Uterus (tissue), 4 donors: ENCODE data around the gene GRIK4. TPM values are rescaled to one million over a fixed set of nuclear protein-coding genes. Genes with fewer than 3 reads are reported as not detected.

Source experiments
- DNase-seq, 2 donors: peaks; one replicate each; pipeline ENCODE4 v3.0.0-alpha.2; 2019 to 2020
- H3K27ac ChIP-seq, 2 donors: fragments of 200-600 bp; sonication (generic); 1 replicate in 1 of 2; 2 replicates in 1 of 2; pipeline ENCODE4 v1.5.1; 2016 to 2018
- H3K27me3 ChIP-seq, 2 donors: fragments of 200-600 bp; sonication (generic); one replicate each; pipeline ENCODE4 v1.5.1; 2018 to 2019; ENCODE audit warnings: control low read depth in 1 of 2
- H3K36me3 ChIP-seq, 2 donors: fragments of 200-600 bp; sonication (generic); one replicate each; pipeline ENCODE4 v1.5.1; 2019; ENCODE audit warnings: control low read depth in 1 of 2
- H3K4me1 ChIP-seq, 2 donors: fragments of 200-600 bp; sonication (generic); one replicate each; pipeline ENCODE4 v1.5.1; 2018 to 2019; ENCODE audit warnings: control low read depth in 1 of 2
- H3K4me3 ChIP-seq, 2 donors: fragments of 200-600 bp; sonication (generic); 1 replicate in 1 of 2; 2 replicates in 1 of 2; pipeline ENCODE4 v1.5.1; 2018 to 2019; ENCODE audit warnings: mild to moderate bottlenecking in 1 of 2
- H3K9me3 ChIP-seq, 2 donors: fragments of 200-600 bp; sonication (generic); one replicate each; pipeline ENCODE4 v1.5.1; 2019; ENCODE audit warnings: control low read depth in 1 of 2
- CTCF ChIP-seq, 4 experiments: fragments of 200-600 bp in 2 of 4; fragments of 450-650 bp in 2 of 4; sonication (generic) in 2 of 4; IDR thresholded peaks; one replicate each; pipeline ENCODE4 v1.5.1; 2016 to 2019; ENCODE audit warnings: antibody characterized with exemption in 4 of 4, mild to moderate bottlenecking in 2 of 4, moderate library complexity in 1 of 4
- POLR2A ChIP-seq, 2 donors: fragments of 450-650 bp; IDR thresholded peaks; one replicate each; pipeline ENCODE4 v1.6.1; 2016; ENCODE audit warnings: antibody characterized with exemption in 2 of 2, mild to moderate bottlenecking in 1 of 2, moderate library complexity in 1 of 2
- intact Hi-C: fragments of 100-400 bp; cut with DNase I; formaldehyde crosslinking; loops from one replicate; pipeline ENCODE4 v1.15.1; 2023; ENCODE audit warnings: low total_unique reads
- total RNA-seq, 4 donors: library from RNA; depleted of rRNA in 3 of 4; stranded (reverse); fragments of >200 nt in 3 of 4; gene quantifications; one replicate each; pipeline versions ENCODE4 v1.1.0 to v1.2.4, GENCODE V29; 2014 to 2023
- donor health status: DM: yes; HTN: yes; CAD: no.

Gene GRIK4
- total RNA-seq, 4 donors from 2014 or later, result 0.28 to 1.1 TPM; not detected in 2

GRCh38 chr11:120917559-120918239 is 406.2 kb downstream of the GRIK4 start:
- no peaks in the 10 kb centered on the region for H3K27me3 ChIP-seq
- H3K27ac ChIP-seq, result no peak overlapping the region
- no peak for DNase-seq
- no peak overlapping the region for H3K4me3 ChIP-seq
- intact Hi-C loops, result no loop called here
- H3K4me1 ChIP-seq, result no peaks in the 10 kb centered on the region
- H3K36me3 ChIP-seq, result no peaks in the 10 kb centered on the region
- H3K9me3 ChIP-seq, result no peaks in the 10 kb centered on the region
- no peak for TF ChIP-seq POLR2A (IDR thresholded peaks at IDR 0.05)
- no peak for TF ChIP-seq CTCF (IDR thresholded peaks at IDR 0.05)

GRCh38 chr11:120918257-120918656 is 406.7 kb downstream of the GRIK4 start:
- intact Hi-C loops, result no loop called here
- Histone ChIP-seq H3K27ac (no peak overlapping the region), H3K36me3 (no peaks in the 10 kb centered on the region), H3K9me3 (no peaks in the 10 kb centered on the region), H3K27me3 (no peaks in the 10 kb centered on the region), H3K4me3 (no peak overlapping the region), H3K4me1 (no peaks in the 10 kb centered on the region)
- no peak for TF ChIP-seq POLR2A (IDR thresholded peaks at IDR 0.05)
- TF ChIP-seq CTCF (IDR thresholded peaks at IDR 0.05), result no peak
- no peak for DNase-seq

- no peaks in the 10 kb centered on the region for H3K4me1 ChIP-seq
- H3K4me3 ChIP-seq, result no peak overlapping the region
- intact Hi-C loops, result no loop called here
- DNase-seq, result no peak
- H3K9me3 ChIP-seq, result no peaks in the 10 kb centered on the region
- H3K36me3 ChIP-seq, result no peaks in the 10 kb centered on the region
- H3K27me3 ChIP-seq, result no peaks in the 10 kb centered on the region
- TF ChIP-seq CTCF (IDR thresholded peaks at IDR 0.05), result no peak
- TF ChIP-seq POLR2A (IDR thresholded peaks at IDR 0.05), result no peak
- H3K27ac ChIP-seq, result no peak overlapping the region
These were observed 407.5 kb downstream of the GRIK4 start for GRCh38 chr11:120919045-120919444.

GRCh38 chr11:120919566-120919965 is 408.0 kb downstream of the GRIK4 start:
- intact Hi-C loops, result no loop called here

More at GRCh38 chr11:120919566-120919965, 408.0 kb downstream of the GRIK4 start:
- Histone ChIP-seq H3K9me3 (no peaks in the 10 kb centered on the region), H3K27me3 (no peaks in the 10 kb centered on the region), H3K4me1 (no peaks in the 10 kb centered on the region), H3K4me3 (no peak overlapping the region), H3K36me3 (no peaks in the 10 kb centered on the region), H3K27ac (no peak overlapping the region)
- no peak for DNase-seq
- TF ChIP-seq CTCF (IDR thresholded peaks at IDR 0.05), result no peak
- TF ChIP-seq POLR2A (IDR thresholded peaks at IDR 0.05), result no peak
